NCI-H748 (cell line): Measurements from ENCODE around the gene THPO.
"Not testable (repeated sequence)": the region's sequence is repeated elsewhere in the genome, so short reads cannot be mapped to it uniquely, and the experiment has no call there.

ENCODE experiments used
- DNase-seq: peaks from one replicate; lab custom pipeline; 2025; ENCODE audit not compliant: unreplicated experiment; lab: John Stamatoyannopoulos, UW

THPO gene

GRCh38 chr3:184351511-184352148, 26.4 kb downstream of the THPO start:
- no peak for DNase-seq

DNA sequence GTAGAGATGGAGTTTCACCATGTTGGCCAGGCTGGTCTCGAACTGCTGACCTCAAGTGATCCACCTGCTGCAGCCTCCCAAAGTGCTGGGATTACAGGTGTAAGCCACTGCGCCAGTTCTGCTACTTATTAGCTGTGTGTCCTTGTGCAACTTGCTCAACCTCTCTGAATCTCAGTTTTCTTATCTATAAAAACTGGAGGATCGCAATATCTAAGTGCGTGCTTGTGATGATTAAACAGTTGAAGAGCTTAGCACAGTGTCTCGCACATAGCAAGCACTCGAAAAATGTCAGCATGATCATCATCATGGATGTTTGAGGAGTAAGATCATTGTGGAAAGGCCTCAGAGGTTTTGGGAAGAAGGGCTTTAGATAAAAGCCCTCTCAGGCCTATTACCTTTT, 27.4 kb downstream of the THPO start:
- no peak for DNase-seq

- DNase-seq: no peak
Observed at GRCh38 chr3:184349563-184350470, 28.2 kb downstream of the THPO start.

- no peak for DNase-seq
Observed at GRCh38 chr3:184348057-184348382, 30.0 kb downstream of the THPO start.

- no peak for DNase-seq
Observed at GRCh38 chr3:184347321-184348056, 30.5 kb downstream of the THPO start.

DNA sequence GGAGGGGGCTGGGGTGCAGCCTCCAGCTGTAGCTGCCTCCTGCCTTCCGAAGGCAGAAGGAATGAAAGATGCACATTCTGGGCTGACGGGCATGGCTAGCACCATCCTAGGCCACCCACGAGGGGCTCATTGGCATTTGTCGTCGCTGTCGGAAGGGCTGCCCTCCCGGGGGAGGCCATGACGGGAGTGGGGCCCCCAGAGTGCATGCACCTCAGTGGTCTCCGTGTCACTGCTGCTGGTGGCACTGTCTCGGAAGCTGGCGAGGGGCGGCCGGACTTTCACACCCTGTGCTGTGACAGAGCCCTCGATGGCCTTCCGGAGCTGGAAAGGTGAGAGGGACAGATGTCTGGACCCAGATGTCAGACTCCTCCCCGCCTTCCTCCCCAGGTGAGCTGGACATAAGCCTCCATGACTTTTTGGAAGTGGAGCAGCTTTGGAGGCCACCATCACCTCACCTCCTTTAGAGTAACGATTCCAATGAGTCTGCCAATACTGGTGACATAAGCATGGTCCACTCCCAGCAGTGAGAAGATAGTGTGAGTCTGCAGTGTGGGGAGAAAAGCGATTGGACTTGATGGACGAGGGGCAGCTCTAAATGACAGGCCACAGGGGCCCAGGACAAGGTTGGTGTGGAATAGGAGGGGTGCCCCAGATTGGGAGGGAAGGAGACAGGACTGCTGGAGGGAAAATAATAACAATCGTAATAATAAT, 31.4 kb downstream of the THPO start:
- DNase-seq: no peak

DNA sequence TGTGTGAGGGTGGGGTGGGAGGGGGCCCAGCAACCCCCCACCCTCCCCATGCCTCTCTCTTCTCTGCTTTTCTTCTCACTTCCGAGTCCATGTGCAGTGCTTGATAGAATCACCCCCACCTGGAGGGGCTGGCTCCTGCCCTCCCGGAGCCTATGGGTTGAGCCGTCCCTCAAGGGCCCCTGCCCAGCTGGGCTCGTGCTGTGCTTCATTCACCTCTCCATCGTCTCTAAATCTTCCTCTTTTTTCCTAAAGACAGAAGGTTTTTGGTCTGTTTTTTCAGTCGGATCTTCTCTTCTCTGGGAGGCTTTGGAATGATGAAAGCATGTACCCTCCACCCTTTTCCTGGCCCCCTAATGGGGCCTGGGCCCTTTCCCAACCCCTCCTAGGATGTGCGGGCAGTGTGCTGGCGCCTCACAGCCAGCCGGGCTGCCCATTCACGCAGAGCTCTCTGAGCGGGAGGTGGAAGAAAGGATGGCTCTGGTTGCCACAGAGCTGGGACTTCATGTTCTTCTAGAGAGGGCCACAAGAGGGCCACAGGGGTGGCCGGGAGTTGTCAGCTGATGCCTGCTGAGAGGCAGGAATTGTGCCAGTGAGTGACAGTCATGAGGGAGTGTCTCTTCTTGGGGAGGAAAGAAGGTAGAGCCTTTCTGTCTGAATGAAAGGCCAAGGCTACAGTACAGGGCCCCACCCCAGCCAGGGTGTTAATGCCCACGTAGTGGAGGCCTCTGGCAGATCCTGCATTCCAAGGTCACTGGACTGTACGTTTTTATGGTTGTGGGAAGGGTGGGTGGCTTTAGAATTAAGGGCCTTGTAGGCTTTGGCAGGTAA, 32.5 kb downstream of the THPO start:
- DNase-seq: peak; percentile 33

- no peak for DNase-seq
Observed at GRCh38 chr3:184344579-184345316, 33.3 kb downstream of the THPO start.

- DNase-seq: no peak
Observed at GRCh38 chr3:184343200-184343876, 34.7 kb downstream of the THPO start.

DNA sequence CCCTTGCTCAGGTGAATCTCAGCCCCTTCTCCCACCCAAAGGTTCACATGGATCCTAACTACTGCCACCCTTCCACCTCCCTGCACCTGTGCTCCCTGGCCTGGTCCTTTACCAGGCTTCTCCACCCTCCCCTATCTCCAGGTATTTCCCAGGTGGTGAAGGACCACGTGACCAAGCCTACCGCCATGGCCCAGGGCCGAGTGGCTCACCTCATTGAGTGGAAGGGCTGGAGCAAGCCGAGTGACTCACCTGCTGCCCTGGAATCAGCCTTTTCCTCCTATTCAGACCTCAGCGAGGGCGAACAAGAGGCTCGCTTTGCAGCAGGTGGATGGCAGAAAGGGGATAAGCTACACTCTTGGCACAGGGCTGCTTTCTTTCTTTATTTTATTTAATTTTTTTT, 36.1 kb downstream of the THPO start:
- no peak for DNase-seq

DNA sequence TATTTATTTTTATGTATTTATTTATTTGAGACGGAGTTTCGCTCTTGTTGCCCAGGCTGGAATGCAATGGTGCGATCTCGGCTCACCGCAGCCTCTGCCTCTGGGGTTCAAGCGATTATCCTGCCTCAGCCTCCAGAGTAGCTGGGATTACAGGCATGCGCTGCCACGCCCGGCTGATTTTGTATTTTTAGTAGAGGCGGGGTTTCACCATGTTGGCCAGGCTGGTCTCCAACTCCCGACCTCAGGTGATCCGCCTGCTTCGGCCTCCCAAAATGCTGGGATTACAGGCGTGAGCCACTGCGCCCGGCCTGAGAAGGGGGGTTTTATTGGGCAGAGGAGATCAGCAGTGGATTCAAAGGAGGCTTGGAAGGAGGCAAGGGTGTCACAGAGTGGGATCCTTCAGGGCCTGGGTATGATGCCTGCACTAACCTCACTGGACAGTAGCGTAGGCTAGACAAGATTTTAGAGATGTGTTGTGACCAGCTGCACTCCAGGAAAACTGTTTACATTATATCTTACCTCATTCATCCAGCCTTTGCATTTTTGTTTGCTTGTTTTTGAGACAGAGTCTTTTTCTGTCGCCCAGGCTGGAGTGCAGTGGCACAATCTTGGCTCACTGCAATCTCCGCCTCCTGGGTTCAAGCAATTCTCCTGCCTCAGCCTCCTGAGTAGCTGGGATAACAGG, 38.4 kb downstream of the THPO start:
- not testable (repeated sequence) for DNase-seq

GRCh38 chr3:184339001-184339400, 39.0 kb downstream of the THPO start:
- DNase-seq: peak; percentile 62

- peak; percentile 93 for DNase-seq
Observed at GRCh38 chr3:184338511-184338945, 39.5 kb downstream of the THPO start.

DNA sequence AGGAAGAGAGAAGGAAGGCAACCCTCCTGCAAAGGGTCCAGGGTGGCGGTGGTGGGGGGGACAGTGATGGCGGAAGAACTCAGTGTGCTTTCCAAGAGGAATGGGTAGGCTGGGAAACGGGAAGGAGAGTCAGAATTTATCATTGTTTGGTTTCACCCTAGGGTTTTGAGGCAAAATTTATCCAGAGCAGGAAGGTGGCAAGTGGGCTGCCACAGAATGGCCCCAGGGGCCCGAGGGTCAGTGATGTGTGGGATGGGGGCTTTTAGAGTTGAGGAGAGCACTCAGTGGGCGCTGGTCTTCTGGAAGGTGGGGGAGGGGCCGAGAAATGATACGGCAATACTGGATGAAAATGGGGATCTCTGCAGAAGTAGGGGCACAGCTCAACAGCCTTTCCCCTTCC, 40.0 kb downstream of the THPO start:
- no peak for DNase-seq

GRCh38 chr3:184337399-184337714, 40.6 kb downstream of the THPO start, which contains the start of gene FAM131A:
TSS of gene FAM131A (plus strand) at chr3:184337600. CDS start at chr3:184337631, 31 bp downstream.
- DNase-seq: no peak

- DNase-seq: peak; percentile 57
Observed at GRCh38 chr3:184336547-184337398, 41.2 kb downstream of the THPO start.

GRCh38 chr3:184335661-184336546, 42.1 kb downstream of the THPO start:
- DNase-seq: peak; percentile 78
